GM19467 (cell line): ENCODE data around the gene PCBP2.

Experiments used
- ATAC-seq: cut with Tn5 transposase; IDR thresholded peaks from one replicate; pipeline ENCODE4 v1.9.1; 2021; ENCODE audit warnings: mild to moderate bottlenecking, moderate library complexity; ENCODE audit not compliant: unreplicated experiment

PCBP2 gene

GRCh38 chr12:53506881-53507602, 55.1 kb downstream of the PCBP2 start, which contains the start of gene NPFF:
Gene NPFF, minus strand, starts transcription at chr12:53507484. Its CDS starts 10 bp downstream, at chr12:53507474.
- no peak for ATAC-seq

- no peak for ATAC-seq
Measured at GRCh38 chr12:53507603-53507885, 55.6 kb downstream of the PCBP2 start.

GRCh38 chr12:53508534-53509170, 56.8 kb downstream of the PCBP2 start:
- peak; percentile 72 for ATAC-seq

- no peak for ATAC-seq
Measured at GRCh38 chr12:53510181-53510812, 58.4 kb downstream of the PCBP2 start.

- ATAC-seq, result no peak
Measured at GRCh38 chr12:53513712-53514410, 62.0 kb downstream of the PCBP2 start.

- ATAC-seq, result no peak
Measured at GRCh38 chr12:53514628-53515290, 62.9 kb downstream of the PCBP2 start.

GRCh38 chr12:53515291-53515680, 63.4 kb downstream of the PCBP2 start:
- no peak for ATAC-seq

GRCh38 chr12:53516758-53517455, 65.0 kb downstream of the PCBP2 start:
- no peak for ATAC-seq

- ATAC-seq, result no peak
Measured at GRCh38 chr12:53518381-53518780, 66.5 kb downstream of the PCBP2 start.

GRCh38 chr12:53523131-53523530, 71.2 kb downstream of the PCBP2 start:
- no peak for ATAC-seq

- ATAC-seq, result no peak
Measured at GRCh38 chr12:53524476-53524875, 72.6 kb downstream of the PCBP2 start.

GRCh38 chr12:53530061-53530460, 78.2 kb downstream of the PCBP2 start:
- ATAC-seq, result no peak
